OCI-LY1 (cell line): ENCODE results near the gene PRMT2.
"Not testable (repeated sequence)": the region's sequence is repeated elsewhere in the genome, so short reads cannot be mapped to it uniquely, and the experiment has no call there.

Experiments used
- H2AFZ ChIP-seq: fragments of 200-600 bp; sonication (generic), shearing (Covaris generic); 2 replicates; pipeline ENCODE4 v1.6.0; 2014; ENCODE audit warnings: antibody characterized with exemption, mild to moderate bottlenecking, low read length
- H3F3A ChIP-seq: fragments of 200-600 bp; sonication (generic), shearing (Covaris generic); 2 replicates; pipeline ENCODE4 v1.6.0; 2014; ENCODE audit warnings: mild to moderate bottlenecking, antibody characterized with exemption, low read length, moderate library complexity; ENCODE audit not compliant: insufficient read depth
- H3K27ac ChIP-seq: fragments of 200-600 bp; sonication (generic); 2 replicates; pipeline ENCODE4 v1.5.1; 2014; ENCODE audit warnings: low read length, mixed run types, mild to moderate bottlenecking, low read depth; ENCODE audit not compliant: poor library complexity, severe bottlenecking
- H3K27me3 ChIP-seq: fragments of 200-600 bp; sonication (generic); 2 replicates; pipeline ENCODE4 v1.6.0; 2014; ENCODE audit warnings: antibody characterized with exemption, mild to moderate bottlenecking, low read length, moderate library complexity; ENCODE audit not compliant: insufficient read depth
- H3K36me3 ChIP-seq: fragments of 200-600 bp; sonication (generic); 2 replicates; pipeline ENCODE4 v1.6.1; 2014; ENCODE audit warnings: mild to moderate bottlenecking, antibody characterized with exemption, low read length, moderate library complexity, mixed read lengths; ENCODE audit not compliant: insufficient read depth
- H3K4me1 ChIP-seq: fragments of 200-600 bp; sonication (generic); 2 replicates; pipeline ENCODE4 v1.5.1; 2014; ENCODE audit warnings: mild to moderate bottlenecking, low read length, moderate library complexity; ENCODE audit not compliant: insufficient read depth, severe bottlenecking
- H3K4me2 ChIP-seq: fragments of 200-600 bp; sonication (generic), shearing (Covaris generic); 2 replicates; pipeline ENCODE4 v1.6.1; 2014; ENCODE audit warnings: low read length
- H3K4me3 ChIP-seq: fragments of 200-600 bp; sonication (generic); 2 replicates; pipeline ENCODE4 v1.5.1; 2014; ENCODE audit warnings: low read length, low read depth, mild to moderate bottlenecking, mixed read lengths; ENCODE audit not compliant: poor library complexity, severe bottlenecking
- H3K79me2 ChIP-seq: fragments of 200-600 bp; shearing (Covaris generic); 2 replicates; pipeline ENCODE4 v1.6.1; 2016; ENCODE audit warnings: mixed run types, low read length, mixed read lengths; ENCODE audit not compliant: insufficient read depth
- H3K9ac ChIP-seq: fragments of 200-600 bp; sonication (generic), shearing (Covaris generic); 2 replicates; pipeline ENCODE4 v1.6.1; 2014; ENCODE audit warnings: mild to moderate bottlenecking, low read length, mixed read lengths
- H3K9me2 ChIP-seq: fragments of 200-600 bp; sonication (generic), shearing (Covaris generic); 2 replicates; pipeline ENCODE4 v1.6.1; 2014; ENCODE audit warnings: low read depth, mild to moderate bottlenecking, low read length, mixed read lengths
- H3K9me3 ChIP-seq: fragments of 200-600 bp; shearing (Covaris generic); 2 replicates; pipeline ENCODE4 v1.6.1; 2014; ENCODE audit warnings: low read length, mixed read lengths
- H4K20me1 ChIP-seq: fragments of 200-600 bp; sonication (generic), shearing (Covaris generic); 2 replicates; pipeline ENCODE4 v1.6.0; 2016; ENCODE audit warnings: mild to moderate bottlenecking, low read length; ENCODE audit not compliant: insufficient read depth
- CTCF ChIP-seq: fragments of 200-600 bp; sonication (generic), shearing (Covaris generic); IDR thresholded peaks from 2 replicates; pipeline ENCODE4 v1.5.1; 2017; ENCODE audit warnings: mild to moderate bottlenecking, antibody characterized with exemption, low read length, moderate library complexity, mixed read lengths
- EZH2 ChIP-seq: fragments of 200-600 bp; sonication (generic), shearing (Covaris generic); IDR thresholded peaks from 2 replicates; pipeline ENCODE4 v1.8.0; 2017; ENCODE audit warnings: borderline replicate concordance, mixed run types, mild to moderate bottlenecking, antibody characterized with exemption, low read length, moderate library complexity, mixed read lengths

PRMT2 gene

DNA sequence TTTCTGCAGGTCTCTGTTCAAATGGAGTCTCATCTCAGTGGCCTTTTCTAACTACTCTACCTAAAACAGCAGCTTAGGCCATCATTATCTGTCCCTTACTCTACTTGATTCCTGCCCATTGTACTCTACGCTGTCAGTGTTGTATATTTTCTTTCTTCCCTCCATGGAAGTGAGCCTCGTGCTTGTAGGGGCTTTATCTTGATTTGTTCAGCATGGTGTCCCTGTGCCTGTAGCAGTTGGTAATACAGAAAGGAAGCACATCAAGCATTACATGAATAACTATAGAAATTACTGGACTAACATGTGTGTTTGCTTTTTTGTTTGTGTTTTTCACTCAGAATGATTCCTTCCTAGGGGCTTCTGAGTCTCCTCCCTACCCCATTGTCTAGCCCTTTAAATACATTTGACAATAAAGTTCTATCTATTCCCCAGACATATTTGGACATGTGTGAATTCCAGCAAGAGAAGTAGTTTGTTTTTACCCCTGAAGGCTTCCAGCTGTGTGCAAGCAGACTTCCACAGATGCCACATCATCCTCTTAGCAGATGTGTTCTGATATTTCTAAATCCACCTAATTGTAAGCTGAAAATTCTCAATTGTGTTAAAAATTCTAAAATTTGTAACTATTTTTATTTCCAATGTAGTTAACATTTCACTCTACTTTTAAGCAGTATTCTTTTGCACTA is 40.3 kb downstream of the PRMT2 start:
- H3K9me2 ChIP-seq: no peaks in the 10 kb centered on the region
- no peak overlapping the region for H3K4me3 ChIP-seq
- no peaks in the 10 kb centered on the region for H3K9me3 ChIP-seq
- H3K9ac ChIP-seq: no peak overlapping the region
- no peaks in the 10 kb centered on the region for H3F3A ChIP-seq
- no peaks in the 10 kb centered on the region for H3K4me1 ChIP-seq
- no peak overlapping the region for H3K27ac ChIP-seq
- H3K79me2 ChIP-seq: no peaks in the 10 kb centered on the region
- H3K27me3 ChIP-seq: no peaks in the 10 kb centered on the region
- TF ChIP-seq CTCF (no peak), EZH2 (no peak)
- H3K36me3 ChIP-seq: no peaks in the 10 kb centered on the region
- no peaks in the 10 kb centered on the region for H4K20me1 ChIP-seq
- no peak overlapping the region for H2AFZ ChIP-seq
- no peak overlapping the region for H3K4me2 ChIP-seq

- H3K4me3 ChIP-seq, H3K9ac ChIP-seq, H3K27me3 ChIP-seq, H3K79me2 ChIP-seq, H3K9me3 ChIP-seq, H3K27ac ChIP-seq, H3K9me2 ChIP-seq, H3K36me3 ChIP-seq, H3K4me2 ChIP-seq, H3K4me1 ChIP-seq, H3F3A ChIP-seq, H4K20me1 ChIP-seq, H2AFZ ChIP-seq: not testable (repeated sequence)
Observed at GRCh38 chr21:46676542-46676941, 41.1 kb downstream of the PRMT2 start.

DNA sequence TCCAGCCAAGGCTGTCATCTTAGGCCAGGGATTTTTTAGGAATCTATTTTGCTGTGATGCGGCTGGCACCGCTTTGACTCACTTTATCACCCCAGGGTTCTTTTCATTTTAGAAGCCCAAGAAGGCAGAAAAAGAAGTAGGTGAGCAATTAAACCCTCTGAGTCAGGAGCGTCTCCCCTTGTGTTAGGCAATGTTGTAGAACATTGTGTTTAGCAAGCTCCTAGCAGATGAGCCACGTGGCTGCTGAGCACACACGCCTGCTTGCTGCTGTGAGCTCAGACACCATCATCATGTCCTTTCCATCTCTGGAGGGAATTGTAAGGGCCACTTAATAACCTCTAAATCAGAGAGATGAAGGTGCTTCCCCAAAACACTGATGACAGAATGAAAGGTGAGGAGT is 46.1 kb downstream of the PRMT2 start:
- not testable (repeated sequence) for H2AFZ ChIP-seq, H3K9ac ChIP-seq, H3K4me1 ChIP-seq, H3K79me2 ChIP-seq, H3K36me3 ChIP-seq, H3K9me2 ChIP-seq, H3K9me3 ChIP-seq, H3K4me3 ChIP-seq, H3K27ac ChIP-seq, H4K20me1 ChIP-seq, H3K27me3 ChIP-seq, H3F3A ChIP-seq, H3K4me2 ChIP-seq

DNA sequence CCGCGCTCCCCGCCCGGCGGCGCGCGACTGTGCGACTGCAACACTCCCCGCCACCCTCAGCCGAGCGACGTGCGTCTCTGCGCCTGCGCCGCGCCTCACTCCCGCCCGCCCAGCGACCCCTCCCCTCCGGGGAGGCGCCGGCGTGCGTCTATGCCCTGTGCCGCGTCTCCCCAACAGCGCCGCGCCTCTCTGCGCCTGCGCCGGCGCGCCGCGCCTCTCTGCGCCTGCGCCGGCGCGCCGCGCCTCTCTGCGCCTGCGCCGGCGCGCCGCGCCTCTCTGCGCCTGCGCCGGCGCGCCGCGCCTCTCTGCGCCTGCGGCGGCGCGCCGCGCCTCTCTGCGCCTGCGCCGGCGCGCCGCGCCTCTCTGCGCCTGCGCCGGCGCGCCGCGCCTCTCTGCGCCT is 63.2 kb downstream of the PRMT2 start:
- not testable (repeated sequence) for H3K4me1 ChIP-seq, H3F3A ChIP-seq, H3K27me3 ChIP-seq, H4K20me1 ChIP-seq, H3K36me3 ChIP-seq, H2AFZ ChIP-seq, H3K79me2 ChIP-seq, H3K4me3 ChIP-seq, H3K9me3 ChIP-seq, H3K4me2 ChIP-seq, H3K9me2 ChIP-seq, H3K9ac ChIP-seq, H3K27ac ChIP-seq

- H3K27ac ChIP-seq, H3F3A ChIP-seq, H3K4me2 ChIP-seq, H3K4me1 ChIP-seq, H3K4me3 ChIP-seq, H3K9ac ChIP-seq, H3K79me2 ChIP-seq, H4K20me1 ChIP-seq, H3K36me3 ChIP-seq, H3K9me2 ChIP-seq, H3K9me3 ChIP-seq, H3K27me3 ChIP-seq, H2AFZ ChIP-seq: not testable (repeated sequence)
Observed at GRCh38 chr21:46699104-46699503, 63.6 kb downstream of the PRMT2 start.
